ENCODE measurements around the gene NCAM2.

GRCh38 chr21:21233051-21233450 lies 234.8 kb downstream of the NCAM2 start:
- no peak for TF ChIP-seq CTCF (IDR thresholded peaks at IDR 0.05; ENCODE audit: insufficient read depth, low read length)
- no peak for TF ChIP-seq SPI1 (IDR thresholded peaks at IDR 0.05; ENCODE audit: borderline replicate concordance, low read depth)
- TF ChIP-seq REST (IDR thresholded peaks at IDR 0.05; ENCODE audit: insufficient replicate concordance, low read depth): no peak
- no peak for TF ChIP-seq POLR2AphosphoS5 (IDR thresholded peaks at IDR 0.05; ENCODE audit: low read depth)

All from HL-60 (cell line).